Measurements from ENCODE around the gene CACNA2D3. TPM values are rescaled to one million over a fixed set of nuclear protein-coding genes. Genes with fewer than 3 reads are reported as not detected.

Gene CACNA2D3
- total and polyA plus RNA-seq, 2 experiments from 2014 or later, result 1.1 to 2.5 TPM

DNA sequence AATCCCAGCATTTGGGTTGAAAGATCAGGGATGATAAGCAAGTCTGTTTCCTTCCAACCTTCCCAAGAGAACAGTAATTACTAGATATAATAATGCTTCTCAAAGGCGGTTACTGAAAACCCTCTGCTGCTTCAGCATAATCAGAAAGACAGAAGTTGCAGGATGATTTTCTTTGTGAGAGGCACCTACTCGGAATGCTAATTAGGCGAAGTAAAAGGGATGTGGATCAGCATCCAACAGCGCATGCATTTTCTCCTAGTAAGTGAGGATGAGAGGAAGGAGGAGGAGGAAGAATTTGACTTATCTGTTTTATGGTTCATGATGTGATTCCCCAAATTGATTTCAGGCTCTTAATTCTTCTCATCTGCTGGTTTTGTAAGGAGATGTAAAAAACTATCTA, 118.0 kb downstream of the CACNA2D3 start:
- TF ChIP-seq, protein P1, sequence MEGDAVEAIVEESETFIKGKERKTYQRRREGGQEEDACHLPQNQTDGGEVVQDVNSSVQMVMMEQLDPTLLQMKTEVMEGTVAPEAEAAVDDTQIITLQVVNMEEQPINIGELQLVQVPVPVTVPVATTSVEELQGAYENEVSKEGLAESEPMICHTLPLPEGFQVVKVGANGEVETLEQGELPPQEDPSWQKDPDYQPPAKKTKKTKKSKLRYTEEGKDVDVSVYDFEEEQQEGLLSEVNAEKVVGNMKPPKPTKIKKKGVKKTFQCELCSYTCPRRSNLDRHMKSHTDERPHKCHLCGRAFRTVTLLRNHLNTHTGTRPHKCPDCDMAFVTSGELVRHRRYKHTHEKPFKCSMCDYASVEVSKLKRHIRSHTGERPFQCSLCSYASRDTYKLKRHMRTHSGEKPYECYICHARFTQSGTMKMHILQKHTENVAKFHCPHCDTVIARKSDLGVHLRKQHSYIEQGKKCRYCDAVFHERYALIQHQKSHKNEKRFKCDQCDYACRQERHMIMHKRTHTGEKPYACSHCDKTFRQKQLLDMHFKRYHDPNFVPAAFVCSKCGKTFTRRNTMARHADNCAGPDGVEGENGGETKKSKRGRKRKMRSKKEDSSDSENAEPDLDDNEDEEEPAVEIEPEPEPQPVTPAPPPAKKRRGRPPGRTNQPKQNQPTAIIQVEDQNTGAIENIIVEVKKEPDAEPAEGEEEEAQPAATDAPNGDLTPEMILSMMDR (IDR thresholded peaks at IDR 0.05; ENCODE audit: poor library complexity), result no peak
- TF ChIP-seq EZH2phosphoT487 (IDR thresholded peaks at IDR 0.05; ENCODE audit: low read depth, severe bottlenecking, unreplicated experiment) (no peak), EZH2 (IDR thresholded peaks at IDR 0.05; ENCODE audit: borderline replicate concordance) (no peak)
- no peak overlapping the region for H3K27ac ChIP-seq
- no peak overlapping the region for H3K4me2 ChIP-seq
- no peaks in the 10 kb centered on the region for H3K36me3 ChIP-seq (replicated peaks; ENCODE audit: insufficient read depth, low read depth)
- no peaks in the 10 kb centered on the region for H4K20me1 ChIP-seq (ENCODE audit: insufficient read depth, poor library complexity, severe bottlenecking)
- WGBS (ENCODE audit: low lambda C conversion rate, missing lambda C conversion rate), result 82% methylated on average over 4 of the region's 4 CpGs
- H3K9me3 ChIP-seq (ENCODE audit: low read depth), result no peaks in the 10 kb centered on the region
- no peak overlapping the region for H3K4me3 ChIP-seq
- H3K79me2 ChIP-seq, result no peaks in the 10 kb centered on the region
- no peaks in the 10 kb centered on the region for H3K9me2 ChIP-seq (replicated peaks; ENCODE audit: insufficient read depth)
- no peak for DNase-seq (ENCODE audit: low spot score)
- no peak overlapping the region for H2AFZ ChIP-seq
- H3K27me3 ChIP-seq, result peaks cover 3% of the 10 kb centered on the region
- H3K4me1 ChIP-seq (ENCODE audit: insufficient read depth), result no peaks in the 10 kb centered on the region

DNA sequence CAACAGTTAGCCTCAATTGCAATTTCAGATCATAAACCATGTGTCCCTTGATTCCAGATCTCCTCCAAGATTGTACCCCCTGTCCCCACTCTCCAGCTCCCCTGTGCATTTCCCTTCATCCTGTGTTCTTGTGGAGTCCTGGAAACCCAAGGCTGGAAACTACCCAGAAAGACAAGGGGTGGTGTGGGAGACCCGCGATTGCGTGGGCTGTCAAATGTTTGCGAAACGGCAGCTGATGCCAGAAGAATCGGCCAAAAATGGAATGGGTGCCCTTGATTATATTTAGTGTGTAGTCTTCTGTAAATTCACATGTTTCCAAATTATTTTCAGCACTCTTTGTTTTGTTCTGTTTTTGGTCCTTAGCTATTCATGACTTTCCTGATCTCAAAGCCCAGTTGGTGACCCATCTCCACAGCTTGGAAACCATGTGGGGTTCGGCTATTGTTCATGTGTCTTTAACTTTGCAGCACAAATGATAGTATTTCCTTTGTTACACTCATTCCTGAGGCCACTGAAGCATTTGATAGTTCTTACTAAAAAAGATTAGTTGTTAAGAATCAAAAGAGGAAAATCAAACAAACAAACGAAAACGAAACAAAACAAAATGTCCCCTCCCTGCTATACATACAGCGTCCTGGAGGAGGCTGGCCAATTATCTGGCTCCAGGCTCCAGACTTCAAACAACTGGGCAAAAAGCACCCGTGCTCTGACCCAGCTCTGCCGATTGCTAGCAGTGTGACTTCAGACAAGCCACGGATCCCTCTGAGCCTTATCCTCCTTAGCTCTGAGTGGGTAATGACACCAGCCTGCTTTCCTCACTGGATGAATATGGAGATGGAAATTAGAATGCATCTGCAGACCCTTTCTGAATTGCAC, 120.9 kb downstream of the CACNA2D3 start:
- WGBS (ENCODE audit: low lambda C conversion rate, missing lambda C conversion rate), result 73% methylated on average over 13 of the region's 13 CpGs
- Histone ChIP-seq H2AFZ (no peak overlapping the region), H3K9me3 (ENCODE audit: low read depth) (no peaks in the 10 kb centered on the region), H3K79me2 (no peaks in the 10 kb centered on the region), H3K4me2 (peak overlapping the region; percentile 41), H3K36me3 (replicated peaks; ENCODE audit: insufficient read depth, low read depth) (no peaks in the 10 kb centered on the region), H3K27me3 (peaks cover 3% of the 10 kb centered on the region), H3K4me3 (no peak overlapping the region), H3K27ac (no peak overlapping the region), H4K20me1 (ENCODE audit: insufficient read depth, poor library complexity, severe bottlenecking) (no peaks in the 10 kb centered on the region), H3K9me2 (replicated peaks; ENCODE audit: insufficient read depth) (no peaks in the 10 kb centered on the region), H3K4me1 (ENCODE audit: insufficient read depth) (no peaks in the 10 kb centered on the region)
- no peak for DNase-seq (ENCODE audit: low spot score)
- no peak for TF ChIP-seq EZH2phosphoT487 (IDR thresholded peaks at IDR 0.05; ENCODE audit: low read depth, severe bottlenecking, unreplicated experiment)
- TF ChIP-seq, protein P1 (IDR thresholded peaks at IDR 0.05; ENCODE audit: poor library complexity), result no peak
- no peak for TF ChIP-seq EZH2 (IDR thresholded peaks at IDR 0.05; ENCODE audit: borderline replicate concordance)

DNA sequence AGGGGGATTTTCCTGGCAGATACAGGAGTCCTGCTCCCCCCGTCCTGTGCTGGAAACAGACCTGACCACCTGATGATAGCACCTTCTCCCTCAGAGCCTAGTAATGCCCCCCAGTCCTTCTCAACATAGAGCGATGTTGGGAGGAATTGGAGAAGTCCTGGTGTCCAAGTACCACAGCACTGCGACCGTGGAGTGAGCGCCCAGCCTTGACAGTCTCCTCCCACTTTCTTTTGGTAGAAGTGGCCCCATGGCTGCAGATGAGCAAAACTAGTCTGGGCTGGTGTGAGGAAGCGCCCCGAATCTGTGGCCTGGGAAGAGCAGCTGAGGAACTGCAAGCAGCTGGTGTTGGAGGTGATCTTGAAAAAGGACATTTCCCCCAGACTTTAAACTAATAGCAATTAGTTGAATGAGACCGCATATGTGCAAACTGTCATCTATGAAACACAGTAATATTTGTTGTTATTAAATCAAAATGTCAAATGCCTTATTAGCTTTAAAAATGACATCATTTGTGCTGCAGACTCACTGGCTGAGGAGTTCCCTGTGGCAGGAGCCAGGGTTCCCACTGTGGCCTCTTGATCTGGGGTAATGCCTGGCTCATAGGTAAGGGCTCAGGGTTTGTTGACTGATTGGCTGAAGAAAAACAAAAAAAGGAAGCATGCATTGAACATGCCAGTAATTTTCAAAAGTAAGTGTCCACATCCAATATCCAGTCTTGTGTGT, 121.8 kb downstream of the CACNA2D3 start:
- DNase-seq (ENCODE audit: low spot score), result no peak
- WGBS (ENCODE audit: low lambda C conversion rate, missing lambda C conversion rate), result 97% methylated on average over 8 of the region's 8 CpGs
- no peaks in the 10 kb centered on the region for H3K9me3 ChIP-seq (ENCODE audit: low read depth)
- H3K9me2 ChIP-seq (replicated peaks; ENCODE audit: insufficient read depth), result no peaks in the 10 kb centered on the region
- H2AFZ ChIP-seq, result no peak overlapping the region
- no peaks in the 10 kb centered on the region for H3K79me2 ChIP-seq
- no peak overlapping the region for H3K4me3 ChIP-seq
- H3K4me2 ChIP-seq, result no peak overlapping the region
- TF ChIP-seq, protein P1 (IDR thresholded peaks at IDR 0.05; ENCODE audit: poor library complexity), result no peak
- TF ChIP-seq EZH2 (IDR thresholded peaks at IDR 0.05; ENCODE audit: borderline replicate concordance) (no peak), EZH2phosphoT487 (IDR thresholded peaks at IDR 0.05; ENCODE audit: low read depth, severe bottlenecking, unreplicated experiment) (no peak)
- no peaks in the 10 kb centered on the region for H3K4me1 ChIP-seq (ENCODE audit: insufficient read depth)
- no peak overlapping the region for H3K27ac ChIP-seq
- no peaks in the 10 kb centered on the region for H3K36me3 ChIP-seq (replicated peaks; ENCODE audit: insufficient read depth, low read depth)
- H3K27me3 ChIP-seq, result peaks cover 3% of the 10 kb centered on the region
- no peaks in the 10 kb centered on the region for H4K20me1 ChIP-seq (ENCODE audit: insufficient read depth, poor library complexity, severe bottlenecking)

All from hepatocyte (in vitro differentiated cells).